IPS-15b (cell line): ENCODE measurements around the gene SLC15A3.

ENCODE experiments used
- H3K27me3 ChIP-seq: one replicate; pipeline ENCODE4 v1.6.1; 2013; ENCODE audit warnings: low read length; ENCODE audit not compliant: control insufficient read depth, insufficient read depth
- H3K36me3 ChIP-seq: one replicate; pipeline ENCODE4 v1.6.1; 2013; ENCODE audit warnings: low read length; ENCODE audit not compliant: control insufficient read depth, insufficient read depth
- H3K4me1 ChIP-seq: one replicate; pipeline ENCODE4 v1.6.1; 2013; ENCODE audit warnings: mild to moderate bottlenecking, low read length; ENCODE audit not compliant: control insufficient read depth, insufficient read depth
- H3K4me3 ChIP-seq: one replicate; pipeline ENCODE4 v1.5.1; 2013; ENCODE audit warnings: low read depth, low read length
- H3K9ac ChIP-seq: one replicate; pipeline ENCODE4 v1.6.1; 2013; ENCODE audit warnings: low read depth, mild to moderate bottlenecking, low read length
- H3K9me3 ChIP-seq: one replicate; pipeline ENCODE4 v1.6.1; 2013; ENCODE audit warnings: mild to moderate bottlenecking, low read length; ENCODE audit not compliant: control insufficient read depth, insufficient read depth

The SLC15A3 gene

GRCh38 chr11:60889869-60890311 is 62.1 kb downstream of the SLC15A3 start:
- H3K36me3 ChIP-seq = peaks cover 16% of the 10 kb centered on the region
- no peaks in the 10 kb centered on the region for H3K4me1 ChIP-seq
- H3K27me3 ChIP-seq = no peaks in the 10 kb centered on the region
- no peaks in the 10 kb centered on the region for H3K9me3 ChIP-seq
- no peak overlapping the region for H3K4me3 ChIP-seq
- no peak overlapping the region for H3K9ac ChIP-seq

GRCh38 chr11:60887556-60887955 is 64.4 kb downstream of the SLC15A3 start:
- Histone ChIP-seq H3K36me3 (peaks cover 11% of the 10 kb centered on the region), H3K4me1 (no peaks in the 10 kb centered on the region), H3K9me3 (no peaks in the 10 kb centered on the region), H3K9ac (no peak overlapping the region), H3K27me3 (no peaks in the 10 kb centered on the region), H3K4me3 (no peak overlapping the region)
